Measurements from ENCODE around the gene PCBP3.

PCBP3 gene

GRCh38 chr21:45764792-45765191 lies 121.3 kb downstream of the PCBP3 start:
- no peak for DNase-seq

DNA sequence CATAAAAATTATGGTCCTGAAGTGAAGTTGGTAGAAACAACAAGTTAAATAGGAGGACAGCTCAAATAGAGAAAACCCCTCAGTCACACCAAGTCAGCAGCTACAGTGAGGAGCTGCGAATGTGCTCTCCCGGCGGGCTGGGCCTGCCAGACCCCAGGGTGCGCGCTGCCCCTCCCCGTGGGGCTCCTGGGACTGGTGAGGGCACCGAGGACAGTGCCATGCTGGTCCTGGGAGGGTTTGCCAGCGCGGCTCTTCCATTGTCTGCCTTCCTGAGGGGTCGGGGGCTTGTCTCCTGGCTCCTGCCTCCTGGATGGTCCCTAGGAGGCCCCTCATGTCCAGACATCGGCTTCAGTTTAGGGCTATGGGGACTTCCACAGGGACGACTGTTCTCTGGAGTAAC lies 121.8 kb downstream of the PCBP3 start:
- DNase-seq, result no peak

DNA sequence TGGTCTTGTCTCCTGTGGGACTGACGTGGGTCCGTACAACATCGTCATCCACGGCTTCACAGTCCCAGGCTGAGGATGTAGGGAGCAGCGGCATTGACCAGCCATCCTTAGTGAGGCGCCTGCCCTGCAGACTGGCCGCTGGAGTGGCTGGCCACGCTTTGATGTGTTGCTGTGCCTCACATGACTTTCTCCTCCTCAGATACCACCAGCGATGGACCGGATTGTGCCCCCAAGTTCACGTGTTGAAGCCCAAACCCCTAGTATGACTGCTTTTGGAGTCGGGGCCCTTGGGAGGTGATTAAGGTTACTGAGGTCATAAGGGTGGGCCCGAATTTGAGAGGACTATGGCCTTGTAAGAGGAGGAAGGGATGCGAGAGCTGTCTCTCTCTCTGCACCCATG lies 122.5 kb downstream of the PCBP3 start:
- DNase-seq, result no peak

- DNase-seq, result no peak
Measured at GRCh38 chr21:45766501-45766900, 123.0 kb downstream of the PCBP3 start.

GRCh38 chr21:45767071-45768006 lies 123.8 kb downstream of the PCBP3 start:
- DNase-seq, result no peak

- no peak for DNase-seq
Measured at GRCh38 chr21:45768011-45768739, 124.7 kb downstream of the PCBP3 start.

GRCh38 chr21:45768740-45769048 lies 125.2 kb downstream of the PCBP3 start:
- DNase-seq, result no peak

DNA sequence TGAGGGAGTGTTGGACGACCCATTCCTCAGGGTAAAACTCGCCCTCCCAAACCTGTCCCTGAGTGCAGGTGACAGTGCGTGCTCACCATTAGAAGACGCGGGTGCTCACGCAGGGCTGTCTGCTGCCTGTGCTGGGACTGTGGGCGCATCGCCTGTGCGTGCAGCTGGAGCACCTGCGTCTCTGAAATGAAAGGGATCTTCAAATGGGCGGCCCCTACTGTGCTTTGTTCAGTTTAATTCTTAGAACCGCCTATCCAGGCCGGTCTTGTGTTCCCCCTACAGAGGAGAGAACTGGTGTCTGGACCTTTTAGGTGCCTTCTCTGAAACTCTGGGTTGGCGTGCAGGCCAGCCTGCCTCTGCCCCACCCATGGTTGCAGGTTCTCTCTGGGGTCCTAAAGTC lies 125.8 kb downstream of the PCBP3 start:
- DNase-seq, result no peak

GRCh38 chr21:45769896-45770295 lies 126.4 kb downstream of the PCBP3 start:
- no peak for DNase-seq

GRCh38 chr21:45772180-45772579 lies 128.7 kb downstream of the PCBP3 start:
- DNase-seq, result no peak

DNA sequence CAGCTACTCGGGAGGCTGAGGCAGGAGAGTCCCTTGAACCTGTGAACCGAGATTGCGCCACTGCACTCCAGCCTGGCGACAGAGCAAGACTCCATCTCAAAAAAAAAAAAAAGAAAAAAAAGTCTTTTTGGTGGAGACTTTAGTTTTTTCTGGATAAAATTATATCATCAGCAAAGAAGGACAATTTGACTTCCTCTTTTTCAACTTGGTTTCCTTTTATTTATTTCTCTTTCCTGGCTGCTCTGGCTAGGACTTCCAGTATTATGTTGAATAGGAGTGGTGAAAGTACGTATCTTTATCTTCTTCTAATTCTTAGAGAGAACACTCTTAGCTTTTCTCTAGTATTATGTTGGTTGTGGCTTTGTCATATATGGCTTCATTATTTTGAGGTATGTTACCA lies 130.8 kb downstream of the PCBP3 start:
- no peak for DNase-seq

GRCh38 chr21:45776971-45777370 lies 133.4 kb downstream of the PCBP3 start:
- no peak for DNase-seq

GRCh38 chr21:45778686-45779085 lies 135.2 kb downstream of the PCBP3 start:
- DNase-seq, result no peak

- DNase-seq, result no peak
Measured at GRCh38 chr21:45779226-45779625, 135.7 kb downstream of the PCBP3 start.

GRCh38 chr21:45780647-45781046 lies 137.1 kb downstream of the PCBP3 start:
- no peak for DNase-seq

DNA sequence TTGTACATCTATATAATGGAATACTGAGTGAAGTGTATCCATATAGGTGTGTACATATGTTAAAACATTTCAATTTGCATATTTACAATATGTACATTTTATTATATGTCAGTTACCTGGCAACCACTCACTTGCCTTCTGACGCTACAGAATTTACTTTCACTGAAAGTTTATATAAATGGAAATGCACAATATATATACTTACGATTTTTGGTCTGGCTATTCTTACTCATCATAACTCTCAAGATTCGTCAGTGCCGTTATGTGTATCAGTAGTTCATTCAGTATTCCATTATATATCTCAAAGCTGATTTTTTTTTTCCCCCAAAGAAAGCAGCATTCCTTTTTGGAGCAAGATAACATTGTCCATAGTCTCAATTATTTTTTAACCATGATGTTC lies 138.2 kb downstream of the PCBP3 start:
- DNase-seq, result no peak

DNA sequence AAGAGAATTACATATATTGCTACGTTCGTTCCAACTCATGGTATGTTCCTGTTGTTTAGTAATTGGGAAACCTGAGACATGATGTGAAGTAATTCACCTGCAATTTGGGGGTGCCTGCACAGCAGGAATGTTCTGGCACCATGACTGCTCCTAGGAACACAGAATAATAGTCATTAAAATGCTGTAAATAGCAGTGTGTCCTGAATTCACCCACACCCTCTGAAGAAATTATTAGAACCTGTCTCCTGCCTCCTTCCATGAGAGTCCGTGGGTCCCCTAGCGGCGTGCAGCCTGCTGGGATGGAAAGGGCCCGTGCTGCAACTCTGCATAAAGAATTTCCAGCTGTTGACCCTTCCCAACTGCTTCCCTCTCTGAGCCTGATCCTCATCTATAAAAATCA lies 143.1 kb downstream of the PCBP3 start:
- no peak for DNase-seq

DNA sequence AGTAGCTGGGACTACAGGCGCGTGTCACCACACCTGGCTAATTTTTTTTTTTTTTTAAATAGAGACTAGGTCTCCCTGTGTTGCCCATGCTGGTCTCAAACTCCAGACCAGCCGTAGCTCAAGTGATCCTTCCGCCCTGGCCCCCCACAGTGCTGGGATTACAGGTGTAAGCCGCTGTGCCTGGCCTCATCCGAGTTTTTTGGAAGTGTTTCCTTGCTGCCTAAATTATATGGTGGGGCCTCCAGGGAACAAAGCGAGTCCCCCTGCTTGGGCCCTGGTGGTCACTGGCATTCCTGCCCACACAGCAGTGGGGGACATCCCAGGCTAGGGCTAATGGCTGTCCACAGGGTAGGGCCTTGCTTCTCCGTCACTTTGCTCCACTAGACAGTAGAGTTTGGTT lies 143.8 kb downstream of the PCBP3 start:
- no peak for DNase-seq

DNA sequence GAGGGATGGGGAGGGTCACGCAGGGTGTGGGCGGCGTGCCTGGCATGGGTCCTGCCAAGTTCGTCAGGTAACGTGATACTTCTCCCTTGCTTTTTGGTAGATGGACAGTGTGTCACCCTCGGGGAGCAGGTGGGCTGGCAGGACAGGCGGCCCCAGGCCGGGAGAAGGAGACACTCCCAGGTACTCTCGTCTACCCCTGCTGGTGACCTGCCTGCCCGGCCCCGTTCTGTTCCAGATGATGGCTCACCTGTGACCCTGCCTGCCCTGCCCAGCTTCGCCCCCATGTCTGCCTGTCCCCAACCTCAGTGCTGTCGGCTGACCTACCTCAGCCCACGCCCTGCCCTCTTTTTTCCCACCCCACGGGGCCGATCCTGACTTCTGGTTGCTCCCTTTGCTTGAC lies 144.7 kb downstream of the PCBP3 start:
- DNase-seq, result no peak

DNA sequence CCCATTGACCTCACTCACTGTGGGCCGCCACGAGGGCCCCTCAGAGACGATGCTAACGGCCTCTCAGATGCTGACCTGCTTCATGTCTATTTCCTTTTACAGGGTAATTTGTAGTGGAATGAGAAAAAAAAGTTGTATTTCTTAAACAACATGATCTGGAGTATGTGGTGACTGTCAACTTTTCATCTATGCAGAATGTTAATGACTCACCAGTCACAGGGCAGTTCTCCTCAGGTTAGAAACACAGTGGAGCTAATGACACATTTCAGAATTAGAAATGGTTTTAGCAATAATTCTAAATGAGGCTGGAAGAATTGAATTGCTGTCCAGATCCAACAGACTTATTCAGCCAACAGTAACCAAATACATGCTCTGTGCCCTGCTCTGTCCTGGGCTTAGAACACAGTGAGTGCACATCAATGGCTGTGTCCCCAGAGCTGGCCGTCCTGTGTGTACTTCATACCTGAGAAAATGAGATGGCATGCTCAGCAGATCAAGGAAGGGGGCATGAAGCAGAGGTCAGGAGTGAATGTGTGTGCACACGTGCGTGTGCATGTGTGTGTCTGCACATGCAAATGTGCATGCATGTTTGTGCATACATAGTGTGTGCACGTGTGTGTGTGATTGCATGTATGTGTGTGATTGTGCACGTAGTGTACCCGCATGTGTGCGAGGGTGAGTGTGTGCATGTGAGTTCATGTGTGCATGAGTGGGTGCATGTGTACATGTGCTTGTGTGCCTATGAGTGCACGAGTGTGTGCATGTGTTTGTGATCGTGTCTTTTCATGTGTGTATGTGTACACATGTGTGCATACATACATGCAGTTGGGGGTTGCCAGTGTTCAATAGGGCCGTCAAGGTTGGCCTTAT lies 145.3 kb downstream of the PCBP3 start:
- no peak for DNase-seq

DNA sequence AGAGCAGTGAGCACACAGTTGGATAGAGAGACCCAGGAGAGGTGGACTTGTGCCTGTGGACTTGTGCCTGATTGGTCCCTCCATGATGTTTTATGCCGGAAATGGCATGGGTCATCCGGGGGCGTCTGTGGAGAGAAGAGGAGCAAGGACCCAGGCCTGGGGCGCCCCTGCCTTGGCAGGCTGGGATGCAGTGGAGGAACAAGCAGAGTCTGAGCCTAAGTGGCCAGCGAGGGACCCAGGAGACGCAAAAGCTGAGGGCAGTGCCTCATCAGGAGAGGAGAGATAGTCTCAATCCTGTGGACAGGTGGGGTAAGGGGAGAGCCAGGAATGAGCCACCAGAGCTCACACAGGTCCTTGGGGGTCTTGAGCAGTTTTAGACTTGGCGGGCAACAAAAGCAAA lies 146.9 kb downstream of the PCBP3 start:
- DNase-seq, result no peak

DNA sequence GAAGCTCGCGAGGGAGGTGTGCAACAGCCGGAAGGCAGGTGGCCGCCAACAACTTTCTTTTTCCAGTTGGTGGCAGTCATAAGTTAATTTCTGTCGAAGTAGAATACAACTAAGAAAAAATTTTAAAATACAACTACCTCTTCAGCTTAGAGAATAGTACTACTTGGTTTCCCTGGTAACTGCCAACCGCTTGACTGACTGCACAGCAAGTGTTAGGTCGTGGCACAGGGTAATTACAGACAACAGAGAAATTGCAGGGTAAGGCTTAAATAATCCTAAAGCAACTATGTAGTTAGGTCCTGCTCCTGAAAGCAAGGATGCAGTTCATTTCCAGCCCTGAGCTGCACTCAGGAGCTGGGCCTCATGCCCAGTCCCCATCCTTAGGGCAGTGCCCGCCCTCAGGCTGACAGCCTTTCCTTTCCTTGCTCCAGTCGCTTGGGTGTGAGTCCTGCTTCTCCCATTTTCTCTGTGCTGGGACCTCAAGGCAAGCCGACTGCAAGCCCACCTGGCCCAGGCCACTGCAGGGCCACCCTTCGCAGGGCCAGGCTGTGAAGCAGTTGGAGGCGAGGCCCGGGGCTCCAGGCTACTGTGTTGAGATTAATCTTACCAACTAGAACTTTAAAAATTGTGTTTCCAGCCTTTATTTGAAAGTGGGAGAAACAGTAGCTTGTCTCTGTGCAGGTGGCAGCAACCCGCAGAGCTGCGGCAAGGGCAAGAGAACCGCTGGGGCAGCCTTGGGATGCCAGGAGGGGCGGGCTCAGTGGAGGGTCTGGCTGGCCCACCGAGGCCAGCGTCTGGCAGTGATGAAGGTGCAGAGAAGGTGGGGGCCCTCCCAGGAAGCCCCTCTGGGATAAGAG lies 148.3 kb downstream of the PCBP3 start:
- DNase-seq, result no peak
